ENCODE results near the gene STC2.
A peak's percentile ranks its signal among the peaks of the same experiment; 100 is the strongest.

The STC2 gene

DNA sequence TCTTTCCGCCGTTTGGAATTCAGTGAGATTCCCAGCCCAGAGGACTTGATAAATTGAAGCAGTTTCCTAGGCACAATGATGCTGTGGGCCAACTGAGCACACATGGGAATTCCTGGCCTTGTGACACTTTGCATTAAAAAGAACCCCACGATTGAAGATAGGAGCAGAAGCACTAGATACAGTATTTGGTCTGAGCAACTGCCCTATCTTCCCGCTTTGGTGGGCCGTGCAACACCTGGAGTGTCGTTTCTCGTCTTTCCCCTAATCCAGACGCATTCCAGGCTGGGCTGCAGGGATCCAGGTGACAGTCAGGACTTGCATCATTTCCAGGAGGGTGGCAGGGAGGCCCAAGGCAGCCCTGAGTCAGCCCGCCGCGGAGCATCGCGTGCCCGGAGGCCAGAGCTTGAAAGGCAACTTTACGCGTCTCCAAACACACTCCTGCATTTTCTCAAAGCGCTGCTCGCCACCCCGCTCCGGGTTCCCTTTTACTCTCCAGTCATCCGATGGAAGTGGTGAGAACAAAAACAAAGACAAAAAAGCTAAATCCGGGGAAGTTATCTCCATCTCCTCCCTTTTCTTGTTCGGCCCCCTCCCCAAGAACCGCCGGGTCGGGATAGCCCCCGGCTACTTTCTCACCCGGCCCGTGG, 753 bp upstream of the STC2 start:
- peak; percentile 27 for DNase-seq

DNA sequence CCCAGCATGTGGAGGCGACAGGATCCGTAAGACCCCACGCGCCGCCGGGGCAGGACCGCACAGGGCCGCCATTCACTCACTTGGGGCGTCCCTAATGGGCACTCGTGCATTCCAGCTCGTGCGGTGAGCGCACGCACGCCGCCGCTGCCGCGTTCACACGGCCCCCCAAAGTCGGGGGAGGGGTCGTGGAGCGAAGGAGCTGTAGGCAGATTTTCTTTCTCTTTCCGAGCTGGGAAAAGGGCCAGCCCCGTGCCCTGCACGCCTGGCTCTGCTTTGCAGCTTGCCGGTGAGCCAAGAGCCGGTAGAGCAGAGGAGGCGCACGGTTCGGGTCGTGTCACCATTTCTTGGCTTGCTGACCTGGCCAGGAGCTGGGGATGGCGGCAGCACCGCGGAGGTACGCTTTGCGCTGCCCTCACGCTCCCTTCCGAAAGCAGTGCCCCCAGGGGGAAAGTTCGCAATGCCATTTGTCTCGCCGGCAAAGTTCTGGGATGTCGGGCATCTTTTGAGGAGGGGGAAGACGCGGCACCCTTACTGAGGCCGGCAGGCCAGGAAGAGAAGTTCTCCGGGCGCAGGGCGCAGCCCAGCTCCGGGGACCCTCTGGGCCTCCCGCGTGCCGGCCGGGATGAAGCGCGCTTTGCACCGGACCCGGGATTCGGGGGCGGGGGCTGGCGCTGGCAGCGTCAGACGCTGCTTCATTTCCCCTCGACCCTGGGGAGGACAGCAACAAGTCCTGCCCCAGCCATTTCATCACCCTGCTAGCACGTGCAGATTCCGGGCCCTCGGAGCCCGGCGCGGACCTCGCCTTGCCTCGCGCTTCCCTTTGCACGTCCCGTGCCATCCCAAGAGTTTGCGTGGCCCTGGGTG, 898 bp downstream of the STC2 start:
- no peak for DNase-seq

GRCh38 chr5:173326501-173326960, 1.7 kb downstream of the STC2 start:
- no peak for DNase-seq

- DNase-seq = no peak
Measured at GRCh38 chr5:173325091-173325698, 3.0 kb downstream of the STC2 start.

DNA sequence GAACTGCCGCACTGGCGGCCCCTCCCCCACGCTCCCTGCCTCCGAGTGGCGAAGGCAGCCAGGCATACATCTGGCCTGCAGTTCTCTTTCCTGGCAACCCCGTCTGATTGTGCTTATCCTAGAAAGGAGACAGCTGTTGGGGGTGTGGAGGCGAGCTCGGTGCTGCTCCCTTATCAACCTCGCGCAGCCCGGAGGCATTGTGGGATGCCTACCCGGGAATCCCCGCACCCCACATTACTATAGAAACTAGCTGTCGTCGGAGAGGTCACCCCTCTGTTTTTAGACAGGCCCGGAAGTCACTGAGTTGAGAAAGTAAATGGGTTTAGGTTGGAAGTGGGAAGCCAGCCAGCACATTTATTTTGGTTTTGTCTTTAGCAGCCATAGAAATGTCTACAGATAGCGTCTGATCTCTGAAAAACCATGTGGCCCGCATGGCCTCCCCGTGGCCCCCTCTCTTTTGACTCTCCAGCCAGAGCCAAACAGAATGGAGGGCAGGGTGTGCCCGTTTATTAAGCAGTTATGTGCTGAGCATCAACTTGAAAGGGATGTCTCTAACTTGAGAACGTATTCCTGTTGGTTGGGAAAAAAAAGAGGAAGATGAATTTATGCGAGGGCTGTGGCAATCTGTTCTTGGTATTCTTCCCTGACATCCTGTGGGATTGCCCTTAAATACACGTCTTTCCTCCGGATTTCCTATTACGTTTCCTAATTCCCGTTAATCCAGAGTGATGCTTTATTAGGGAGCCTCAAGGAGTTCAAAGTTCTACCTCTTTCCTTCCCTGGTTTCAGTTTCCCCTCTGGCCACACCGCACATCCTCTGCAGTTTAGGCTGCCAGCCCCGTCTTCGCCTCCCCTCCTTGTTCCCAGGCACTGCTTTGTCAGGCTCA, 3.9 kb downstream of the STC2 start:
- peak; percentile 48 for DNase-seq

DNA sequence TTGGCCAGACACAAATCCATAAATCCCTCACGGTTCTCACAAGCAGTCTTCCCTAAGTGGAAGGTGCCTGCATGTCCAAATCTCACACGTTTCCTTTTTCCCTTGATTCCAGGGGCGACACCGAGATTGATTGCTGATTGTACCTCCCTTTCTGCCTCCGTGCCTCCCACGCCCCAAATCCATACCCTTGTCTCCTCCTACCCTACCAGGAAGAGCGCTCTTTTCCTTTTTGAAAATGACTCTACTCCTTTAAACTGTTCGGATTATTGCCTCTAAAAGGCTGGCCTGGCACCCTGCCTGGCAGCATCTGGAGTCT, 4.5 kb downstream of the STC2 start:
- DNase-seq = no peak

DNA sequence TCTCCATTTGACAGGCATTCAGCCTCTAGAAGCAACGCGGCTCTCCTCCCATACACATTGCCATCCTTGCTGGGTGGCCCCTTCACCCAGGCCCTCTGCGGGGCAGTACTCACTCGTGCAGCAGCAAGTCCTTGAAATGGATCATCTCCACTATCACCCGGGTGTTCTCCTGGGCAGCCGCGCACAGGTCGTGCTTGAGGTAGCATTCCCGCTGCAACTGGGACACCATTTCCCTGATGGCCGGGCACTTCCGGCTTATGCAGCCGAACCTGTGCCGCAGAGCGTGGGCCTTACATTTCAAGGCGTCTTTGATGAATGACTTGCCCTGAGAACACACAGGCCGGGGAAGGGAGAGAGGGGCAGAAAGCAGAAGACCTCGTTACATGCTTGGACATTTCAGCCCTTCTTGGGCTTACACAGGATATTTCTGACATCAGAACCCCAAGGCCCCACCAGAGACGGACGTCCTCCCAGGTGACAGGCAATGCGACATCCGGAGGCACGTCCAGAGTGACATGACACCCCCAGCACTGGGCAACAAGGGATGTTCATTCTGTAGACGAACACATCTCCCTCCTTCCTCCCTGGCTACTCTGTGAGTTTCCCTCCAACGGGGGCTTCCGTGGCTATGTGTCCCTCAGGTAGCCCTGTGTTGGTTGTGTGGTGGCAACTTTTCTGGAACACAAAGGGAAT, 5.0 kb downstream of the STC2 start:
- DNase-seq = no peak

DNA sequence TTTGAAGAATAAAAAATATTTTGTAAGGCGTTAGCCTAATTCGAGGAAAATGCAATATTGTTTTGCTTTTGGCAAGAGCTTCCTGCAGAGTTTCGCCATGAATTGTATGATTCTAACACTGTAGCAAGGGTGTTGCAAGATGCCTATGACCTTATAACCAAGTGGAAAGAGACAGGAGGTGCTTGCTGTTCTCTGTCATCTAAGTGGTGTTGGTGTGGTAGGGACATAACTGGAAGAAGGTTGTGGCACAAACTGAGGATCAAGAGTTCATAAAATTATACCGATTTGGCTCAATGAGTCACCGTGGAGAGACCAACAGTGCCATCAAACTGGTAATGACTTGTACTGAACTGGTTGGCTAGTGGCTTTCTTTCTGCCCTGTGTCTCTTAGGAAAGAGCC, 6.3 kb downstream of the STC2 start:
- no peak for DNase-seq

DNA sequence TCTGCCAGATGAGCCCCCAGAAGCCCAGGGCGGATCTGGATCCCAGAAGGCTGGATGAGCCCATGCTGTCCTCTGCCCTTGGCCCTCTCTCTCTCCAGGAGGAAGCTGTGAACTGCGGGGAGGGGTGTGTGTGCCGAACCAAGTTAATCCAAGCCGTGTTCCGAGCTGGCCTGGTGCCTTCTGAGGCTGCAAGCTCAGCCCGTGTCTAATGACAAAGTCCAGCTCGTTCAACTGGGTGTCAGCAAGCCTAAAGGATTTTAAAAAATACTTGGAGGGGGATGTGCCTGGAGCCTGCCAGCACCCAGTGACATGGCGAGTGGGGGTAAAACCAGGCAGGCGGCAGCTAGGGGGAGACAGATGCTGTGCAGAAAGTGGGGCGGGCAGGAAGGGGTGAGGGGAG, 8.0 kb downstream of the STC2 start:
- no peak for DNase-seq

- DNase-seq = no peak
Measured at GRCh38 chr5:173319646-173320045, 8.6 kb downstream of the STC2 start.

- no peak for DNase-seq
Measured at GRCh38 chr5:173318881-173319620, 9.2 kb downstream of the STC2 start.

DNA sequence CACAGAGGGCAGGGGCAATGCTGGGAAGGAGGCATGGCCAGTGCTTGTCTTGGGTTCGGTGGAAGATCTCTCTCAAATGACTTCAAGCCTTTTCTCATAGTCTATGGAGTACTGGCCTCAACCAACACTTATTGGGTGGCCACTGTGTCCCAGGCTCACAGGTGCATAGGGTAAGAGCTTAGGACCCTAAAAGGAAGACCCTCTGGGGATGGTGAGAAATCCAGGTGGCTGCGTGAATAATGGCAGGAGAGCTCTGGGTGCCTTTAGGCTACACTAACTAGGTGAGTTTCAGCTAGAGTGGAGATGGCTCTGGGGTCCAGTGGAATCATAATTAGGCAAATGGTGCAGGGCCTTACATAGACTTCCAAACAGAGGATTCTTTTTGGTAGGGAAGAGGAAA, 9.9 kb downstream of the STC2 start:
- no peak for DNase-seq

DNA sequence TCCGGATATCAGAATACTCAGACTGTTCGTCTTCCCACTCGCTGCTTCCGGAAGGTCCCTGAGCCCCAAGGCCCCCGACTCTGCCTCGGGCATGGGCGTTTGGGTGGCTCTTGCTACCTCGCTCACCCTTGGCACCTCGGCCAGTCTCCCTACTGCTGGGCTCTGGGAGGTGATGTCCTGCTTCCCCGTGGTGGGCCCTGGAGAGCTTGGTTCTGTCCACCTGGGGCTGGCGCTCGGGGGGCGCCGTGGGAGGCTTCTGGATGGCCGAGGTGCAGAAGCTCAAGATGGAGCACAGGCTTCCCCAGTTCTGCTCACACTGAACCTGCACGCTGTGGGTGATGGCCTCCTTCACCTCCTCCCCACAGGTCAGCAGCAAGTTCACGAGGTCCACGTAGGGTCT, 10.4 kb downstream of the STC2 start:
- no peak for DNase-seq

GRCh38 chr5:173317091-173317730, 11.0 kb downstream of the STC2 start:
- DNase-seq = no peak

- DNase-seq = no peak
Measured at GRCh38 chr5:173316339-173317020, 11.7 kb downstream of the STC2 start.

GRCh38 chr5:173315495-173316338, 12.5 kb downstream of the STC2 start:
- peak; percentile 34 for DNase-seq

GRCh38 chr5:173314166-173314952, 13.9 kb downstream of the STC2 start:
- DNase-seq = no peak

DNA sequence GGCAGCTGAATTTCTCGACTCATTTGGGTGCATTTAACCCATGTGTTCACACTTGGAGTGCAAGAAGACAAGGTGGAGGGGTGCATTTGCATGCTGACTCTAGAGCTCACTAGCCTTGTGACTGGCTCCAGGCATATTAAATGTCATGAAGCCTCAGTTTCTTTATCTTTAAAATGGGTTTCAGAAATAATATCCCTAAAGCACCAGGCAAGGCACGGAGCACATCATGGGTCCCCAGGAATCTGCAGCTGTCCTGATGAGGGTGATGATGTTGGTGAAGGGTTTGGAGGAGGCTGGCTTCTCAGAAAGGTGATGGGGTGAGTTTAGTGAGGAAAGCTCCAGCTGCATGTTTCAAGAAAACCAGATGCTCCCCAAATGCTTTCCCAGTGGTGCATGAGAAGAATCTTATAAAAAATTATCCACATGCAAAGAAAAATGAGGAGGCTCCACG, 14.8 kb downstream of the STC2 start:
- no peak for DNase-seq

DNA sequence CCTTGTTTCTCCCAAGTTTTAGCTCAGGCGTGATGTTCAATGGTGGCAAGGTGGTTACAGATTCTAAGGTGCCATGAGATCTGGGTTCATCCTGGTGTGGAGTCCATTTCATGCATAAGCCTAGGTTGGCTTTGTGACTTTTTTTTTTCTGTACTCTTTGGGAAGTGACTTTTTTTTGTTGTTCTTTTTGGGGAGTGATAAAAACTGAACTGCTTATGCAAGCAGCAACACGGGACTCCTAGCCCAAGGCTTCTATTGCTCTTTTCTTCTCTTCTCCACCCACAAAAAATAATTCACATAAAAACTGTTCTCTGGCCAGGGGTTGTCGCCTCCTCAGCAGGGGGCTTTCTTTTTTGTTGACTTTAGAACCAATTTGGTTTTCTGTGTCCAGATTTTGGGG, 15.4 kb downstream of the STC2 start:
- no peak for DNase-seq
